Measurements from ENCODE around the gene HAVCR1. TPM values are rescaled to one million over a fixed set of nuclear protein-coding genes. Genes with fewer than 3 reads are reported as not detected.

Gene HAVCR1
- total and polyA plus RNA-seq, 2 of the 13 experiments (the other 11 are each of a cell fraction or from before 2014, with no cell fraction given): 0.93 to 12.3 TPM

- TF ChIP-seq, protein P1, sequence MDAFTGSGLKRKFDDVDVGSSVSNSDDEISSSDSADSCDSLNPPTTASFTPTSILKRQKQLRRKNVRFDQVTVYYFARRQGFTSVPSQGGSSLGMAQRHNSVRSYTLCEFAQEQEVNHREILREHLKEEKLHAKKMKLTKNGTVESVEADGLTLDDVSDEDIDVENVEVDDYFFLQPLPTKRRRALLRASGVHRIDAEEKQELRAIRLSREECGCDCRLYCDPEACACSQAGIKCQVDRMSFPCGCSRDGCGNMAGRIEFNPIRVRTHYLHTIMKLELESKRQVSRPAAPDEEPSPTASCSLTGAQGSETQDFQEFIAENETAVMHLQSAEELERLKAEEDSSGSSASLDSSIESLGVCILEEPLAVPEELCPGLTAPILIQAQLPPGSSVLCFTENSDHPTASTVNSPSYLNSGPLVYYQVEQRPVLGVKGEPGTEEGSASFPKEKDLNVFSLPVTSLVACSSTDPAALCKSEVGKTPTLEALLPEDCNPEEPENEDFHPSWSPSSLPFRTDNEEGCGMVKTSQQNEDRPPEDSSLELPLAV (CRISPR knock-in tag; conservative IDR thresholded peaks at IDR 0.05; ENCODE audit: low read depth): no peak
- TF ChIP-seq XBP1 (CRISPR knock-in tag; IDR thresholded peaks at IDR 0.05): no peak
- no peak for TF ChIP-seq KDM5B (CRISPR knock-in tag; IDR thresholded peaks at IDR 0.05; ENCODE audit: borderline replicate concordance)
- TF ChIP-seq MEIS2 (CRISPR knock-in tag; IDR thresholded peaks at IDR 0.05): no peak
- TF ChIP-seq ZNF292 (CRISPR knock-in tag; IDR thresholded peaks at IDR 0.05; ENCODE audit: borderline replicate concordance, low read depth): no peak
- TF ChIP-seq HMG20A (CRISPR knock-in tag; IDR thresholded peaks at IDR 0.05; ENCODE audit: borderline replicate concordance): peak; percentile 54; the same call in 1 of the 2 replicates
- TF ChIP-seq SMARCE1 (IDR thresholded peaks at IDR 0.05; ENCODE audit: borderline replicate concordance): no peak
- no peak for TF ChIP-seq SALL1 (CRISPR knock-in tag; IDR thresholded peaks at IDR 0.05)
- TF ChIP-seq KDM1A (CRISPR knock-in tag; IDR thresholded peaks at IDR 0.05): no peak
- TF ChIP-seq CEBPB (IDR thresholded peaks at IDR 0.05; ENCODE audit: borderline replicate concordance, low read depth, low read length): peak; percentile 75; the same call in 1 of the 2 replicates
- no peak for TF ChIP-seq ZNF264 (CRISPR knock-in tag; IDR thresholded peaks at IDR 0.05)
- no peak for TF ChIP-seq SETDB1 (CRISPR knock-in tag; IDR thresholded peaks at IDR 0.05; ENCODE audit: borderline replicate concordance)
Measured at GRCh38 chr5:157049605-157050004, 9.3 kb downstream of the HAVCR1 start (continued).

GRCh38 chr5:157047898-157048297 is 11.0 kb downstream of the HAVCR1 start:
- Histone ChIP-seq H3K79me2 (ENCODE audit: insufficient read depth, low read length) (no peaks in the 10 kb centered on the region), H3K27ac (ENCODE audit: extremely low read length, insufficient read depth, low read length) (no peak overlapping the region), H2AFZ (ENCODE audit: low read length) (no peak overlapping the region), H4K20me1 (ENCODE audit: insufficient read depth, low read length) (no peaks in the 10 kb centered on the region), H3K4me1 (ENCODE audit: insufficient read depth, low read length) (peaks cover 59% of the 10 kb centered on the region), H3K27me3 (ENCODE audit: control insufficient read depth in 1 of 2, insufficient read depth in 2 of 2, low read length in 2 of 2) (no peaks in the 10 kb centered on the region), H3K9ac (ENCODE audit: insufficient read depth, low read depth, low read length) (no peak overlapping the region), H3K36me3 (replicated peaks in 1 of 2; ENCODE audit: control insufficient read depth in 1 of 2, insufficient read depth in 2 of 2, low read length in 2 of 2) (peaks cover 2 to 4% of the 10 kb centered on the region in 2 experiments; a peak in 4 of 5 replicates), H3K4me3 (replicated peaks in 1 of 3; ENCODE audit: insufficient read depth in 1 of 3, low read depth in 2 of 3, low read length in 3 of 3) (no peak overlapping the region), H3K4me2 (ENCODE audit: low read depth, low read length) (no peak overlapping the region), H3K9me3 (ENCODE audit: low read length) (no peaks in the 10 kb centered on the region)
- BruUV-seq (replicated peaks): no TSS peak
- ChIA-PET CTCF (ENCODE audit: low intra/inter-chr PET ratio, low total read pairs) (no interaction called here), POLR2A (no interaction called here)
- intact Hi-C loops (cut with micrococcal nuclease; ENCODE audit: unreplicated experiment): no loop called here
- no peak for DNase-seq (ENCODE audit: low spot score)
- TF ChIP-seq ZNF749 (CRISPR knock-in tag; IDR thresholded peaks at IDR 0.05; ENCODE audit: borderline replicate concordance) (no peak), SP140L (CRISPR knock-in tag; IDR thresholded peaks at IDR 0.05; ENCODE audit: borderline replicate concordance) (no peak), ZFP82 (CRISPR knock-in tag; IDR thresholded peaks at IDR 0.05; ENCODE audit: borderline replicate concordance) (no peak), ATAD3A (CRISPR knock-in tag; IDR thresholded peaks at IDR 0.05) (no peak), SYNCRIP (IDR thresholded peaks at IDR 0.05; ENCODE audit: insufficient read depth, low read depth, low read length) (no peak), FOXK1 (CRISPR knock-in tag; IDR thresholded peaks at IDR 0.05; ENCODE audit: borderline replicate concordance, low read depth) (no peak), BRCA1 (CRISPR knock-in tag; IDR thresholded peaks at IDR 0.05) (no peak), NONO (IDR thresholded peaks at IDR 0.05) (no peak), NONO (CRISPR knock-in tag; conservative IDR thresholded peaks at IDR 0.05) (no peak), ATF7 (IDR thresholded peaks at IDR 0.05) (no peak), ATF7 (CRISPR knock-in tag; IDR thresholded peaks at IDR 0.05) (no peak), MEIS2 (CRISPR knock-in tag; IDR thresholded peaks at IDR 0.05) (no peak)
- whole genome bisulfite sequencing (ENCODE audit: low lambda C conversion rate): 97% methylated on average over 5 of the region's 5 CpGs
- FAIRE-seq: no peak
- no peak for ATAC-seq
- in situ Hi-C loops (cut with HindIII; ENCODE audit: extremely low pct_ligation_motif_present, low pct_unique_long_range_greater_than_20kb): no loop called here
